Fibroblast of skin of back (primary cell): Measurements from ENCODE around the gene OR13H1. TPM values are rescaled to one million over a fixed set of nuclear protein-coding genes. Genes with fewer than 3 reads are reported as not detected.
A peak's percentile ranks its signal among the peaks of the same experiment; 100 is the strongest.
"Not testable (repeated sequence)": the region's sequence is repeated elsewhere in the genome, so short reads cannot be mapped to it uniquely, and the experiment has no call there.

Experiments used
- DNase-seq: peaks from one replicate; pipeline ENCODE4 v3.0.0-alpha.2; 2013
- polyA plus RNA-seq, 2 experiments: library from polyadenylated mRNA; unstranded; fragments of 120-200 nt; gene quantifications; one replicate each; pipeline ENCODE4 v1.2.1, GENCODE V29; 2013; ENCODE audit not compliant: insufficient read length in 2 of 2

OR13H1 gene
- polyA plus RNA-seq (2013, experiment 1 of 2; ENCODE audit: insufficient read length), result not detected
- polyA plus RNA-seq (2013, experiment 2 of 2; ENCODE audit: insufficient read length), result not detected

GRCh38 chrX:131543774-131544173 is at the start of gene OR13H1:
OR13H1 (plus strand) TSS chrX:131544074; CDS start chrX:131544074, 0 bp downstream.
- no peak for DNase-seq

DNA sequence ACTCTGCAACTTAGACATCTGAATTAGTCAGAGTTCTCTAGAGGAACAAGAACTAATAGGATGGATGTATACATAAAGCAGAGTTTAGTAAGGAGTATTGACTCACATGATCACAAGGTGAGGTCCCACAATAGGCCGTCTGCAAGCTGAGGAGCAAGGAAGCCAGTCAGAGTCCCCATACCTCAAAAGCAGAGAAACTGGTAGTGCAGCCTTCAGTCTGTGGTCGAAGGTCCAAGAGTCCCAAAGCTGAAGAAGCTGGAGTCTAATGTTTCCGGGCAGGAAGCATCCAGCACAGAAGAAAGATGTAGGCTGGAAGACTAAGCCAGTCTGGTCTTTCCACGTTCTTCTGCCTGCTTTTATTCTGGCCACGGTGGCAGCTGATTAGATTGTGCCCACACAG is 42.3 kb upstream of the OR13H1 start:
- not testable (repeated sequence) for DNase-seq

GRCh38 chrX:131513159-131513914 is 30.5 kb upstream of the OR13H1 start:
- DNase-seq, result no peak

- DNase-seq, result no peak
These were observed 22.1 kb upstream of the OR13H1 start for GRCh38 chrX:131521824-131522223.

GRCh38 chrX:131544218-131544617 is 344 bp downstream of the OR13H1 start:
- DNase-seq, result no peak

DNA sequence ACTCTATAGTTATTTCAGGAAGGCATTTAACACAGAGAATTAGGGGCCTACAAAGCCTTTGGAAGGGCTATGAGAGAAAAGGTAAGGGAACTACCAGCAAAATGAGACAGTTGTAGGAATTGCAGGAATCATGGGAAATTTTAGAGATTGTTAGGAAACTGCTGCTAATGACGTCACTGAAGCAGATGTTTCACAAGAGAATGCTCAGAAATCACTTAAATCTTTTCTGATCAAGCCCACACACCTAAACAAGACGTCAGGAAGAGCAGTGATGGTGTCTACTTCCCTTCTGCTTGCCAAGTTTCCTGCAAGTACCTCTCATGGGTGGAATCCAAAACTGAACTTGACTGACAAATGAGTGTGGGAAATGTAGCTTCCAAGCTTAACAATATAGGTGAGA is 5.1 kb downstream of the OR13H1 start:
- DNase-seq, result no peak

DNA sequence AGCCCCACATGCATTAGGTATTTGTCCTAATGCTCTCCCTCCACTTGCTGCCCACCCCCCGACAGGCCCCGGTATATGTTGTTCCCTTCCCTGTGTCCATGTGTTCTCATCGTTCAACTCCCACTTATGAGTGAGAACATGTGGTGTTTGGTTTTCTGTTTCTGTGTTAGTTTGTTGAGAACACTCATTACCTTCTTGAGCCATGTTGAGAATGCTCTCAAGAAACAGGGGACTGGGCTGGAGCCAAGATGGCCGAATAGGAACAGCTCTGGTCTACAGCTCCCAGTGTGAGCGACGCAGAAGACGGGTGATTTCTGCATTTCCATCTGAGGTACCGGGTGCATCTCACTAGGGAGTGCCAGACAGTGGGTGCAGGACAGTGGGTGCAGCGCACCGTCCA is 8.6 kb downstream of the OR13H1 start:
- not testable (repeated sequence) for DNase-seq

DNA sequence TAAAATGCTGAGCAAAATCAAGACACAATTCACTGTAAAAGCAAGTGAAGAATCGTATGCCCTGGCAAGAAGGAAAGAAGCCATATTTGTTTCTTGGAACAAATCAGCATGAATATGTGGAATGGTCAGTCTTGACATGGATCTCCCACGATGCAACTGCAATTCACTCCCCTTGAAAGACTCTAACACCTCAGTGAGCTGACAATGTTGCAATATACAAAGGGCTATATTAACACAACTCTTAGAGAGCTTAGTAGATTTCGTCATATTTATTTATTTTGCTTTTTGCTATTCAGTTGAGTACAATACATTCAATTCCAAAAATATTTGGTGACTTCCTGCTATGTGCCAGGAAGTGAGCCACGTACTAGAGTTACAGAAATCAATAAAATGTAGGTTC is 14.7 kb downstream of the OR13H1 start:
- DNase-seq, result no peak

GRCh38 chrX:131564553-131565229 is 20.8 kb downstream of the OR13H1 start:
- no peak for DNase-seq

- no peak for DNase-seq
These were observed 22.0 kb downstream of the OR13H1 start for GRCh38 chrX:131565909-131566308.

- DNase-seq, result no peak
These were observed 27.5 kb downstream of the OR13H1 start for GRCh38 chrX:131571348-131571747.

GRCh38 chrX:131572372-131573014 is 28.6 kb downstream of the OR13H1 start:
- DNase-seq, result peak; percentile 6

GRCh38 chrX:131577413-131577812 is 33.5 kb downstream of the OR13H1 start:
- DNase-seq, result no peak

GRCh38 chrX:131577999-131578734 is 34.3 kb downstream of the OR13H1 start:
- no peak for DNase-seq

GRCh38 chrX:131578735-131579367 is 35.0 kb downstream of the OR13H1 start:
- DNase-seq, result not testable (repeated sequence)

DNA sequence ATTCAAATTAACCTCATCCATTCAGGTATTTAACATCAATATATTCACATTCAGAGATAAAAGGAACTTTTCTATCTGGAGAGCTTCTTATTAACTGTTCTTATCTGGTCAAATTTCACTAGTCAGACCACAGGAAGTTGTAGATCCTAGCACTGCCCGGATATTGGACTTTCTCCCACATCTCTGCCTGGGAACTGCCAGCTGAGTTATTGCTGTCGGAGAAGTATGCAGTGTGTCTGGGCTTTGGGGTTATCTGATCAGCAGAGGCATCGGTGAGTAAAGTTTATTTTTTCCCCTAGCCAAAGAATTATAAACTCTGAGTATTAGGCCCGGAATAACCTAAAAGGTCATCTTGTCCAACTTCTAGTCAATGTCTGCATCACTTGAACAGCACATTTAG is 45.1 kb downstream of the OR13H1 start:
- DNase-seq, result peak; percentile 5
